Measurements from ENCODE around the gene LMX1A. TPM values are rescaled to one million over a fixed set of nuclear protein-coding genes. Genes with fewer than 3 reads are reported as not detected.

LMX1A gene
- total and polyA plus RNA-seq, 2 experiments from 2014 or later: not detected

- TF ChIP-seq, protein P1, sequence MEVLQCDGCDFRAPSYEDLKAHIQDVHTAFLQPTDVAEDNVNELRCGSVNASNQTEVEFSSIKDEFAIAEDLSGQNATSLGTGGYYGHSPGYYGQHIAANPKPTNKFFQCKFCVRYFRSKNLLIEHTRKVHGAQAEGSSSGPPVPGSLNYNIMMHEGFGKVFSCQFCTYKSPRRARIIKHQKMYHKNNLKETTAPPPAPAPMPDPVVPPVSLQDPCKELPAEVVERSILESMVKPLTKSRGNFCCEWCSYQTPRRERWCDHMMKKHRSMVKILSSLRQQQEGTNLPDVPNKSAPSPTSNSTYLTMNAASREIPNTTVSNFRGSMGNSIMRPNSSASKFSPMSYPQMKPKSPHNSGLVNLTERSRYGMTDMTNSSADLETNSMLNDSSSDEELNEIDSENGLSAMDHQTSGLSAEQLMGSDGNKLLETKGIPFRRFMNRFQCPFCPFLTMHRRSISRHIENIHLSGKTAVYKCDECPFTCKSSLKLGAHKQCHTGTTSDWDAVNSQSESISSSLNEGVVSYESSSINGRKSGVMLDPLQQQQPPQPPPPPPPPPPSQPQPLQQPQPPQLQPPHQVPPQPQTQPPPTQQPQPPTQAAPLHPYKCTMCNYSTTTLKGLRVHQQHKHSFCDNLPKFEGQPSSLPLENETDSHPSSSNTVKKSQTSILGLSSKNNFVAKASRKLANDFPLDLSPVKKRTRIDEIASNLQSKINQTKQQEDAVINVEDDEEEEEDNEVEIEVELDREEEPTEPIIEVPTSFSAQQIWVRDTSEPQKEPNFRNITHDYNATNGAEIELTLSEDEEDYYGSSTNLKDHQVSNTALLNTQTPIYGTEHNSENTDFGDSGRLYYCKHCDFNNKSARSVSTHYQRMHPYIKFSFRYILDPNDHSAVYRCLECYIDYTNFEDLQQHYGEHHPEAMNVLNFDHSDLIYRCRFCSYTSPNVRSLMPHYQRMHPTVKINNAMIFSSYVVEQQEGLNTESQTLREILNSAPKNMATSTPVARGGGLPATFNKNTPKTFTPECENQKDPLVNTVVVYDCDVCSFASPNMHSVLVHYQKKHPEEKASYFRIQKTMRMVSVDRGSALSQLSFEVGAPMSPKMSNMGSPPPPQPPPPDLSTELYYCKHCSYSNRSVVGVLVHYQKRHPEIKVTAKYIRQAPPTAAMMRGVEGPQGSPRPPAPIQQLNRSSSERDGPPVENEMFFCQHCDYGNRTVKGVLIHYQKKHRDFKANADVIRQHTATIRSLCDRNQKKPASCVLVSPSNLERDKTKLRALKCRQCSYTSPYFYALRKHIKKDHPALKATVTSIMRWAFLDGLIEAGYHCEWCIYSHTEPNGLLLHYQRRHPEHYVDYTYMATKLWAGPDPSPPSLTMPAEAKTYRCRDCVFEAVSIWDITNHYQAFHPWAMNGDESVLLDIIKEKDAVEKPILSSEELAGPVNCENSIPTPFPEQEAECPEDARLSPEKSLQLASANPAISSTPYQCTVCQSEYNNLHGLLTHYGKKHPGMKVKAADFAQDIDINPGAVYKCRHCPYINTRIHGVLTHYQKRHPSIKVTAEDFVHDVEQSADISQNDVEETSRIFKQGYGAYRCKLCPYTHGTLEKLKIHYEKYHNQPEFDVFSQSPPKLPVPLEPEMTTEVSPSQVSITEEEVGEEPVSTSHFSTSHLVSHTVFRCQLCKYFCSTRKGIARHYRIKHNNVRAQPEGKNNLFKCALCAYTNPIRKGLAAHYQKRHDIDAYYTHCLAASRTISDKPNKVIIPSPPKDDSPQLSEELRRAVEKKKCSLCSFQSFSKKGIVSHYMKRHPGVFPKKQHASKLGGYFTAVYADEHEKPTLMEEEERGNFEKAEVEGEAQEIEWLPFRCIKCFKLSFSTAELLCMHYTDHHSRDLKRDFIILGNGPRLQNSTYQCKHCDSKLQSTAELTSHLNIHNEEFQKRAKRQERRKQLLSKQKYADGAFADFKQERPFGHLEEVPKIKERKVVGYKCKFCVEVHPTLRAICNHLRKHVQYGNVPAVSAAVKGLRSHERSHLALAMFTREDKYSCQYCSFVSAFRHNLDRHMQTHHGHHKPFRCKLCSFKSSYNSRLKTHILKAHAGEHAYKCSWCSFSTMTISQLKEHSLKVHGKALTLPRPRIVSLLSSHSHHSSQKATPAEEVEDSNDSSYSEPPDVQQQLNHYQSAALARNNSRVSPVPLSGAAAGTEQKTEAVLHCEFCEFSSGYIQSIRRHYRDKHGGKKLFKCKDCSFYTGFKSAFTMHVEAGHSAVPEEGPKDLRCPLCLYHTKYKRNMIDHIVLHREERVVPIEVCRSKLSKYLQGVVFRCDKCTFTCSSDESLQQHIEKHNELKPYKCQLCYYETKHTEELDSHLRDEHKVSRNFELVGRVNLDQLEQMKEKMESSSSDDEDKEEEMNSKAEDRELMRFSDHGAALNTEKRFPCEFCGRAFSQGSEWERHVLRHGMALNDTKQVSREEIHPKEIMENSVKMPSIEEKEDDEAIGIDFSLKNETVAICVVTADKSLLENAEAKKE (CRISPR knock-in tag; IDR thresholded peaks at IDR 0.05): no peak
- TF ChIP-seq CREB1 (CRISPR knock-in tag; IDR thresholded peaks at IDR 0.05; ENCODE audit: low read depth) (no peak), JUNB (IDR thresholded peaks at IDR 0.05; ENCODE audit: unreplicated experiment) (no peak)
Observed at GRCh38 chr1:165207853-165208515, 148.5 kb downstream of the LMX1A start (continued).

DNA sequence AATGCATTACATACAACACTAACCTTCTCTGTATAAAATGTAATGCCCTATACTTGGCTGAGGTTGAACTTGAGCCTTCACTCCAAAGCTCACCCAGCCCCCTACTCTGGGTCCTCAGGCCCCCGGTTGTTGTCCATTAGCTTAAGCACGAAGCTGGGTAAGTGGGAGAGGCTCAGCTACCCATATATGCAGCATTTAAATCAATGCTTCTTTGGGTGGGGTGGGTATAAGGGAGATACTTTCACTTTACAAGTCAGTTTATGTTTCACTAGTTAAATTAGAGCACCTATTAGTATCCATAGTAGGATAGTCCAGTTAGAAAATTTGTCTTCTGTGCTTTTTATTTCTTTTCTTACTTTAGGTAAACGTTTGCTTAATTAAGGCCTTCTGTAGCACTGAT lies 151.4 kb downstream of the LMX1A start:
- Histone ChIP-seq H4K20me1 (replicated peaks; ENCODE audit: insufficient read depth) (no peaks in the 10 kb centered on the region), H3K4me1 (ENCODE audit: insufficient read depth) (peaks cover 5% of the 10 kb centered on the region; the same call in 1 of the 2 replicates), H3K27me3 (ENCODE audit: insufficient read depth) (no peaks in the 10 kb centered on the region), H3K36me3 (ENCODE audit: insufficient read depth) (no peaks in the 10 kb centered on the region), H3K9me2 (ENCODE audit: insufficient read depth) (no peaks in the 10 kb centered on the region; the same call in none of the 2 replicates), H2AFZ (no peak overlapping the region), H3K79me2 (replicated peaks; ENCODE audit: insufficient read depth) (no peaks in the 10 kb centered on the region), H3K4me3 (no peak overlapping the region), H3F3A (replicated peaks; ENCODE audit: low read depth) (no peaks in the 10 kb centered on the region), H3K27ac (ENCODE audit: low read depth) (no peak overlapping the region), H3K4me2 (no peak overlapping the region)
- H3K9me3 Mint-ChIP-seq: no peaks in the 10 kb centered on the region
- no peak overlapping the region for H3K27ac Mint-ChIP-seq
- ATAC-seq (no peak), DNase-seq (ENCODE audit: low spot score) (no peak)
- no peaks in the 10 kb centered on the region for H3K36me3 Mint-ChIP-seq (ENCODE audit: low read depth)
- H3K4me1 Mint-ChIP-seq: peaks cover 13% of the 10 kb centered on the region
- H3K4me3 Mint-ChIP-seq: no peak overlapping the region
- peaks cover 6% of the 10 kb centered on the region for H3K27me3 Mint-ChIP-seq (ENCODE audit: insufficient read depth, low read depth, poor library complexity)
- no peak for TF ChIP-seq CREB1 (CRISPR knock-in tag; IDR thresholded peaks at IDR 0.05; ENCODE audit: low read depth)

GRCh38 chr1:165204548-165204947 lies 152.0 kb downstream of the LMX1A start:
- Histone ChIP-seq H3K9me2 (ENCODE audit: insufficient read depth) (no peaks in the 10 kb centered on the region; the same call in none of the 2 replicates), H3K79me2 (replicated peaks; ENCODE audit: insufficient read depth) (no peaks in the 10 kb centered on the region), H3F3A (replicated peaks; ENCODE audit: low read depth) (no peaks in the 10 kb centered on the region), H3K36me3 (ENCODE audit: insufficient read depth) (no peaks in the 10 kb centered on the region), H3K27me3 (ENCODE audit: insufficient read depth) (no peaks in the 10 kb centered on the region), H3K4me2 (no peak overlapping the region), H2AFZ (no peak overlapping the region), H3K4me3 (no peak overlapping the region), H4K20me1 (replicated peaks; ENCODE audit: insufficient read depth) (no peaks in the 10 kb centered on the region), H3K4me1 (ENCODE audit: insufficient read depth) (peaks cover 2% of the 10 kb centered on the region; the same call in 1 of the 2 replicates), H3K27ac (ENCODE audit: low read depth) (no peak overlapping the region)
- DNase-seq (ENCODE audit: low spot score) (no peak), ATAC-seq (no peak)
- H3K4me3 Mint-ChIP-seq: no peak overlapping the region
- H3K27me3 Mint-ChIP-seq (ENCODE audit: insufficient read depth, low read depth, poor library complexity): peaks cover 6% of the 10 kb centered on the region
- H3K27ac Mint-ChIP-seq: no peak overlapping the region
- peaks cover 8% of the 10 kb centered on the region for H3K4me1 Mint-ChIP-seq
- no peaks in the 10 kb centered on the region for H3K36me3 Mint-ChIP-seq (ENCODE audit: low read depth)
- H3K9me3 Mint-ChIP-seq: no peaks in the 10 kb centered on the region
- TF ChIP-seq JUNB (IDR thresholded peaks at IDR 0.05; ENCODE audit: unreplicated experiment): no peak
- TF ChIP-seq EZH2 (IDR thresholded peaks at IDR 0.05; ENCODE audit: low read depth, unreplicated experiment): no peak
- TF ChIP-seq STAT1 (IDR thresholded peaks at IDR 0.05; ENCODE audit: unreplicated experiment): no peak
- TF ChIP-seq NANOG (IDR thresholded peaks at IDR 0.05; ENCODE audit: borderline replicate concordance): no peak
- TF ChIP-seq ZNF331 (CRISPR knock-in tag; IDR thresholded peaks at IDR 0.05; ENCODE audit: low read depth): no peak
- no peak for TF ChIP-seq REST (IDR thresholded peaks at IDR 0.05; ENCODE audit: unreplicated experiment)
- no peak for TF ChIP-seq ZNF114 (CRISPR knock-in tag; IDR thresholded peaks at IDR 0.05)

Measured in GM23338 (cell line).